AG10803 (cell line): ENCODE data around the gene ENTPD1.

ENCODE experiments used
- DNase-seq: peaks from one replicate; pipeline ENCODE4 v3.0.0; 2010; ENCODE audit warnings: low read depth
- H3K4me3 ChIP-seq: 2 replicates; pipeline ENCODE4 v1.5.1; 2011; ENCODE audit warnings: mild to moderate bottlenecking, low read length, control low read depth
- TF ChIP-seq, protein P1 (sequence below): conservative IDR thresholded peaks from 2 replicates; pipeline ENCODE4 v1.5.1; 2011; ENCODE audit warnings: mild to moderate bottlenecking, low read length, control low read depth, inconsistent platforms

ENTPD1 gene

DNA sequence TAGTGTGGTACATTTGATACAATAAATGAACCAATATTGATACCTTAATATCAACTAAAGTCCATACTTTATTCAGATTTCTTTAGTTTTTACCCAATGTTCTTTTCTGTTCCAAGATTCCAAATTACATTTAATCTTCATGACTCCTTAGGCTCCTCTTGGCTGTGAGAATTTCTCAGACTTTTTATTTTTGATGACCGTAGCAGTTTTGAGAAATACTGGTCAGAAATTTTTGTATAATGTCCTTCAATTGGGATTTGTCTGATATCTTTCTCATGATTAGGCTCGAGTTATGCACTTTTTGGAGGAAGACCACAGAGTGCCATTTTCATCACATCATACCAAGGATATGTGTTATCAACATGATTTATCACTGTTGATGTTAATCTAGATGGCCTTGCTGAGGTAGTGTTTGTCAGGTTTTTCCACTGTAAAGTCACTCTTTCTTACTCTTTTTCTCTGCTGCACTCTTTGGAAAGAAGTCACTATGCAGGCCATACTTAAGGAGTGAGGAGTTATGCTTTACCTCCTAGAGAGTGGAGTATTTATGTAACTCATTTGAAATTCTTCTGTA lies 12.9 kb upstream of the ENTPD1 start:
- TF ChIP-seq, protein P1, sequence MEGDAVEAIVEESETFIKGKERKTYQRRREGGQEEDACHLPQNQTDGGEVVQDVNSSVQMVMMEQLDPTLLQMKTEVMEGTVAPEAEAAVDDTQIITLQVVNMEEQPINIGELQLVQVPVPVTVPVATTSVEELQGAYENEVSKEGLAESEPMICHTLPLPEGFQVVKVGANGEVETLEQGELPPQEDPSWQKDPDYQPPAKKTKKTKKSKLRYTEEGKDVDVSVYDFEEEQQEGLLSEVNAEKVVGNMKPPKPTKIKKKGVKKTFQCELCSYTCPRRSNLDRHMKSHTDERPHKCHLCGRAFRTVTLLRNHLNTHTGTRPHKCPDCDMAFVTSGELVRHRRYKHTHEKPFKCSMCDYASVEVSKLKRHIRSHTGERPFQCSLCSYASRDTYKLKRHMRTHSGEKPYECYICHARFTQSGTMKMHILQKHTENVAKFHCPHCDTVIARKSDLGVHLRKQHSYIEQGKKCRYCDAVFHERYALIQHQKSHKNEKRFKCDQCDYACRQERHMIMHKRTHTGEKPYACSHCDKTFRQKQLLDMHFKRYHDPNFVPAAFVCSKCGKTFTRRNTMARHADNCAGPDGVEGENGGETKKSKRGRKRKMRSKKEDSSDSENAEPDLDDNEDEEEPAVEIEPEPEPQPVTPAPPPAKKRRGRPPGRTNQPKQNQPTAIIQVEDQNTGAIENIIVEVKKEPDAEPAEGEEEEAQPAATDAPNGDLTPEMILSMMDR = no peak
- no peak overlapping the region for H3K4me3 ChIP-seq
- no peak for DNase-seq

DNA sequence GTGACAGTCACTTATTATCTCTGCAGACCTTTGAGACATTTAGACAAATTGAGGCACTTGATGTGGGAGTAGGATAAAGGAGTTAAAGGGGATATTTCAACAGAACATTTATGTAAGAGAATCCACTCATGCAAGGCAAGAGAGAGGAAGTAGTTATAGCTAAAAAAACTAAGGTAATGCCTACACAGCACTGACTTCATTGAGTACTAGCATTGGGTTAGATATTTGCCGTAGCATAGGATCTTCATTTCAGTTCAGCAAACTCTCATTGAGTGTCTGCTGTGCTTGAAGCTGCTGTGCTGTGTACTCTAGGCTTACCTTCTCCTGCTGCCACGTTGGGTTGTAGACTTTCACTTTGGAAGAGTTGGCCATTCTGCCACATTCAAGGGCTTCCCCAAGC lies 10.5 kb upstream of the ENTPD1 start:
- TF ChIP-seq, protein P1 = no peak
- DNase-seq = no peak
- no peak overlapping the region for H3K4me3 ChIP-seq

DNA sequence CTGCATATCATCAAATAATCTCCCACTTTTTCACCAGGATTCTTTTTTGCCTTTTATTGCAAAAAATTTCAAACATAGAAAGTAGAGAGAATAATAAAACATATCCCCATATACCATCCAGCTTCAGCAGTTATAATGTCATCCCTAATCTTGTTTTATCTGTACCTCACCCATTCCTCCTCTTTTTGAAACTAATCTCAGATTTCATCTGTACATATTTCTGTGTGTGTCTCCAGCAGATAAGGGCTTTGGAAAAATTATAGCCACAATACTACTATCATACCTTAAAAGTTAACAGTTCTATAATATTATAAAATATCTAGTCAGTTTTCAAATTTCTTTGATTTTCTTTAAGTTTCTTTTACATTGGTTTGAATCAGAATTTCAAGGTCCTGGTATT lies 7.6 kb upstream of the ENTPD1 start:
- H3K4me3 ChIP-seq = no peak overlapping the region
- TF ChIP-seq, protein P1 = no peak

DNA sequence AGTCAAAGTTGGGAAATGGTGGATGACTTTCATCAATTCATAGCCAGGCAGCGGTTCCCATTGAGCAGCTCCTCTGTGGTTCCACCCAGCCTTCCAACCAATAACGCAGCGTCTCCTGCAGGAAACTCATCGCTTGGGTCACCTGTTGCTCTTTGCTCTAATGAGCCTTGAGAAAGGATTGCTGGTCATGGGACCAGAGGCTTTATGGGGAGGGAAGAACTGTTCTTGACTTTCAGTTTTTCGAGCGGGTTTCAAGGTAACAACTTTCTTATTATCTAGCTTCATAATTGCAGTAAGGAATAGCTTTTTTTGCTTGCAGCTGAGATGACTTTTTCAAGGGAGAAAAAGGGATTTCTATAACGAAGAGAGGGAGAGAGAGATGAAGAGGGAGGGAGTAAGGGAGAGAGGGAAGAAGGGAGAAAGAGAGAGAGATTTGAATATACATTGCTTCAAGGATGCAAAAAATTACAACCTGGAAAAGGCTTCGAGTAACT lies 405 bp upstream of the ENTPD1 start:
- no peak for DNase-seq
- H3K4me3 ChIP-seq = no peak overlapping the region

More for the DNA sequence above, 7.6 kb upstream of the ENTPD1 start:
- no peak for DNase-seq

DNA sequence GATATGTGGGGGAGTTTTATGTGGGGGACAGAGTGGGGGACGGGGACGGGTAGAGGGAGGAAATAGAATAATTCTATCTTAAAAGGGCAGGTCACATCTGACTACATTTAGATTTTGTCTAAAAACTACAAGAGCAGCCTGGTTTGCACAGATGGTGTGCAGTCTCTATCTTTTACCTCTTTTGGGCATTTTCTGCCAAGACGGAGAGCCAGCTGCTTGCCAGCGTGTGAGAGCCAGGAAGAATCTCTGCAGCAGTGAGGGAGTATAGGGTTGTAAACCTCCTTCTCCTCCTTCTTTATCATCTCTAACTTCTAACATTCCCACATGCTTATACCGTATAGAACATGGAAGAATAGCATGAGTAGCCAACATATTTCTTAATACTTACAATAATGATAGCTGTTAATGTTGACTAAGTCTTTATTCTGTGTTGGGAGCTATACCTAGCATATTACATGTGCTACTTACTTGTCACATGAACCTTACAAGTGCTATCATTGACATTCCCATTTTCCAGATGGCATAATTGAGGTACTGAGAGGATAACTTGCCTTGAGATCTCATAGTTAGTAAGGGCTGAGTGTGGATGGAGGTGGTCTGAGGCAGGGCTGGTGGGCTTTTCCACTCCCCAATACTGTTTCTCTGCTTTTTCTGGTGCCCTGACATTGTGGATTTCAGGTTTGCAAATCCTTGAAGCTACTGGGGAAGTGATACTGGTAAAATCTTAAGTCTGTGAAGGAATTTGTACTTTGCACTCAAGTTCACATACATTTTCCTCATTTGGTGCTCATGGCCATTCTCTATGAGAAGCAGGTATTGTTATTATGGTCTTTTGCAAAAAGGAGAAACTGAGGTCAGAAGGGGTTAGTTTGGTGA lies 1.1 kb downstream of the ENTPD1 start:
- TF ChIP-seq, protein P1 = no peak
- no peak for DNase-seq
- H3K4me3 ChIP-seq = no peak overlapping the region

More for the DNA sequence above, 405 bp upstream of the ENTPD1 start:
- TF ChIP-seq, protein P1 = no peak

DNA sequence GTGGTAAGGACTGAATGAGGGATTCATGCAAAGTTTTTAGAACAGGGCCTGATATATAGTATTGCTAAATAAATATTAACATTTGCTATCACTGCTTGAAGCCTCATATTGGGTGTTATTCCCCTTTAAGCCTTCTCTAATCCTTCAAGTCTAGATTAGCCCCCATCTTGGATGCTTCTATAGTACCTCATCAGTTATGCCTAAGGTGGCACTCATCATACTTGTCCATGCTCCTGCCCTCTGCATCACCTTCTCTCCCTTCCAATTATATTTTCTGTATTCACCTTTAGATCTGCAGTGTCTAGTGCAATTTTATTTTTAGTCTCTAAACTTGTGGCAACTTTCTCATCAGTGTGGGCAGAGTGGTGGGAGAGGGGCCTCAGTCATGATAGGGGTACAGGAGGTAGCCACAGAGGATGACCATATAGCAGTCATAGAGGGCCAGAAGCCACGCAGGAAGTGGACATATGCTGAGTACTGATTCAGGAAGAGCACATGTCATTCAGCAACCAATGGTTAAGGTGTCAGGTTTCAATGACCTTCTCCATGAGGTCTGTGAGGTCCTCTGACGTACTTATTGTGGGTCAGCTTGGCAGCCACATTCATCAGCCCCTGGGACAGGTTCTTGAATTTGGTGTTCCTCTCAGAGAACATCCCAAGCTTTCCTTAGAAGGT lies 2.5 kb downstream of the ENTPD1 start:
- no peak overlapping the region for H3K4me3 ChIP-seq
- DNase-seq = no peak
- TF ChIP-seq, protein P1 = no peak
